Ovary (tissue), 3 donors: ENCODE results near the gene BBLN.

Experiments
- EP300 ChIP-seq: sonication (generic); formaldehyde crosslinking; IDR thresholded peaks from one replicate; pipeline ENCODE4 v1.6.1; 2017; ENCODE audit warnings: antibody characterized with exemption
- TF ChIP-seq, protein P1 (sequence below), 3 donors: fragments of 450-650 bp in 2 of 3; fragments of 200-600 bp in 1 of 3; IDR thresholded peaks; one replicate each; pipeline versions ENCODE4 v1.5.1 to v1.8.0; 2016 to 2022; ENCODE audit warnings: antibody characterized with exemption in 3 of 3, mild to moderate bottlenecking in 1 of 3
- donor health status: DM: no; HTN: no; CAD: no.

- TF ChIP-seq, protein P1, sequence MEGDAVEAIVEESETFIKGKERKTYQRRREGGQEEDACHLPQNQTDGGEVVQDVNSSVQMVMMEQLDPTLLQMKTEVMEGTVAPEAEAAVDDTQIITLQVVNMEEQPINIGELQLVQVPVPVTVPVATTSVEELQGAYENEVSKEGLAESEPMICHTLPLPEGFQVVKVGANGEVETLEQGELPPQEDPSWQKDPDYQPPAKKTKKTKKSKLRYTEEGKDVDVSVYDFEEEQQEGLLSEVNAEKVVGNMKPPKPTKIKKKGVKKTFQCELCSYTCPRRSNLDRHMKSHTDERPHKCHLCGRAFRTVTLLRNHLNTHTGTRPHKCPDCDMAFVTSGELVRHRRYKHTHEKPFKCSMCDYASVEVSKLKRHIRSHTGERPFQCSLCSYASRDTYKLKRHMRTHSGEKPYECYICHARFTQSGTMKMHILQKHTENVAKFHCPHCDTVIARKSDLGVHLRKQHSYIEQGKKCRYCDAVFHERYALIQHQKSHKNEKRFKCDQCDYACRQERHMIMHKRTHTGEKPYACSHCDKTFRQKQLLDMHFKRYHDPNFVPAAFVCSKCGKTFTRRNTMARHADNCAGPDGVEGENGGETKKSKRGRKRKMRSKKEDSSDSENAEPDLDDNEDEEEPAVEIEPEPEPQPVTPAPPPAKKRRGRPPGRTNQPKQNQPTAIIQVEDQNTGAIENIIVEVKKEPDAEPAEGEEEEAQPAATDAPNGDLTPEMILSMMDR (IDR thresholded peaks at IDR 0.05) = no peak
- TF ChIP-seq EP300 = no peak
These were observed 48.3 kb downstream of the BBLN start for GRCh38 chr9:128208386-128208785.
